Measurements from ENCODE around the gene PCSK2. TPM values are rescaled to one million over a fixed set of nuclear protein-coding genes. Genes with fewer than 3 reads are reported as not detected.

Gene PCSK2
- polyA plus RNA-seq, 1 donor from 2014 or later, result 27.9 TPM

- no peaks in the 10 kb centered on the region for H3F3A ChIP-seq (ENCODE audit: insufficient read depth, low read length, poor library complexity, severe bottlenecking)
- no peaks in the 10 kb centered on the region for H3K9me2 ChIP-seq (ENCODE audit: insufficient read depth, low read length)
- no peak overlapping the region for H3K27ac ChIP-seq (ENCODE audit: low read length)
- TF ChIP-seq POLR2AphosphoS5 (IDR thresholded peaks at IDR 0.05) (no peak), EZH2 (IDR thresholded peaks at IDR 0.05; ENCODE audit: borderline replicate concordance, insufficient read depth, low read length, poor library complexity, severe bottlenecking) (no peak), REST (IDR thresholded peaks at IDR 0.05; ENCODE audit: borderline replicate concordance) (no peak), CTCF (IDR thresholded peaks at IDR 0.05; ENCODE audit: poor library complexity, severe bottlenecking) (no peak), MXI1 (conservative IDR thresholded peaks at IDR 0.05; ENCODE audit: poor library complexity, severe bottlenecking) (no peak), RAD21 (conservative IDR thresholded peaks at IDR 0.05) (no peak), EP300 (conservative IDR thresholded peaks at IDR 0.05; ENCODE audit: poor library complexity, severe bottlenecking) (no peak), TAF1 (IDR thresholded peaks at IDR 0.05; ENCODE audit: low read depth) (no peak), SMC3 (conservative IDR thresholded peaks at IDR 0.05; ENCODE audit: poor library complexity) (no peak)
- no peaks in the 10 kb centered on the region for H3K9me3 ChIP-seq (ENCODE audit: low read length)
- H2AFZ ChIP-seq (ENCODE audit: low read depth, low read length), result no peak overlapping the region
- no peaks in the 10 kb centered on the region for H3K79me2 ChIP-seq (replicated peaks; ENCODE audit: insufficient read depth, low read length)
- H3K9ac ChIP-seq (ENCODE audit: low read length), result no peak overlapping the region
- no peaks in the 10 kb centered on the region for H4K20me1 ChIP-seq (ENCODE audit: insufficient read depth)
- H3K4me3 ChIP-seq (ENCODE audit: low read length), result no peak overlapping the region
- no peak overlapping the region for H3K4me2 ChIP-seq (ENCODE audit: low read length)
- H3K36me3 ChIP-seq (ENCODE audit: insufficient read depth, low read length), result no peaks in the 10 kb centered on the region
- H3K27me3 ChIP-seq (ENCODE audit: insufficient read depth, low read depth, low read length), result no peaks in the 10 kb centered on the region
These were observed 118.5 kb downstream of the PCSK2 start for GRCh38 chr20:17345321-17345720.

GRCh38 chr20:17350321-17350720, 123.5 kb downstream of the PCSK2 start:
- no peak for TF ChIP-seq MXI1 (conservative IDR thresholded peaks at IDR 0.05; ENCODE audit: poor library complexity, severe bottlenecking)
- TF ChIP-seq SMC3 (conservative IDR thresholded peaks at IDR 0.05; ENCODE audit: poor library complexity), result no peak
- TF ChIP-seq POLR2AphosphoS5 (IDR thresholded peaks at IDR 0.05), result no peak
- TF ChIP-seq REST (IDR thresholded peaks at IDR 0.05; ENCODE audit: borderline replicate concordance), result no peak
- no peak for TF ChIP-seq CTCF (IDR thresholded peaks at IDR 0.05; ENCODE audit: poor library complexity, severe bottlenecking)
- TF ChIP-seq RAD21 (conservative IDR thresholded peaks at IDR 0.05), result no peak
- TF ChIP-seq TAF1 (IDR thresholded peaks at IDR 0.05; ENCODE audit: low read depth), result no peak
- TF ChIP-seq EP300 (conservative IDR thresholded peaks at IDR 0.05; ENCODE audit: poor library complexity, severe bottlenecking), result no peak
- Histone ChIP-seq H3K79me2 (replicated peaks; ENCODE audit: insufficient read depth, low read length) (no peaks in the 10 kb centered on the region), H3K27me3 (ENCODE audit: insufficient read depth, low read depth, low read length) (no peaks in the 10 kb centered on the region)

More at GRCh38 chr20:17350321-17350720, 123.5 kb downstream of the PCSK2 start:
- H3K9me3 ChIP-seq (ENCODE audit: low read length), result no peaks in the 10 kb centered on the region
- no peaks in the 10 kb centered on the region for H4K20me1 ChIP-seq (ENCODE audit: insufficient read depth)
- H2AFZ ChIP-seq (ENCODE audit: low read depth, low read length), result no peak overlapping the region
- H3K4me2 ChIP-seq (ENCODE audit: low read length), result no peak overlapping the region
- H3F3A ChIP-seq (ENCODE audit: insufficient read depth, low read length, poor library complexity, severe bottlenecking), result no peaks in the 10 kb centered on the region
- H3K9ac ChIP-seq (ENCODE audit: low read length), result no peak overlapping the region
- H3K4me3 ChIP-seq (ENCODE audit: low read length), result no peak overlapping the region
- H3K9me2 ChIP-seq (ENCODE audit: insufficient read depth, low read length), result no peaks in the 10 kb centered on the region
- H3K36me3 ChIP-seq (ENCODE audit: insufficient read depth, low read length), result no peaks in the 10 kb centered on the region
- H3K27ac ChIP-seq (ENCODE audit: low read length), result no peak overlapping the region
